ENCODE data around the gene ACADSB.

ACADSB gene

GRCh38 chr10:123008355-123009104, at the start of gene ACADSB, which contains the start of gene IKZF5:
Gene ACADSB, plus strand, starts transcription at chr10:123009006. Its CDS starts 24 bp downstream, at chr10:123009030.
Gene IKZF5, minus strand, starts transcription at chr10:123008795. Its CDS starts 10,170 bp downstream, at chr10:122998625.
- peak within 1 kb of the TSS; percentile 85 for H3K9ac ChIP-seq (ENCODE audit: low read depth, low read length)
- H3K4me3 ChIP-seq (ENCODE audit: low read depth, low read length), result peak within 1 kb of the TSS; percentile 90

GRCh38 chr10:122962405-122962804, 46.4 kb upstream of the ACADSB start:
- no peak overlapping the region for H3K4me3 ChIP-seq (ENCODE audit: low read depth, low read length)
- no peak overlapping the region for H3K9ac ChIP-seq (ENCODE audit: low read depth, low read length)
- no peaks in the 10 kb centered on the region for H3K27me3 ChIP-seq (ENCODE audit: control insufficient read depth, insufficient read depth, low read length)
- H3K9me3 ChIP-seq (ENCODE audit: control insufficient read depth, insufficient read depth, low read length), result no peaks in the 10 kb centered on the region
- no peaks in the 10 kb centered on the region for H3K36me3 ChIP-seq (ENCODE audit: control insufficient read depth, insufficient read depth, low read length)
- H3K4me1 ChIP-seq (ENCODE audit: control insufficient read depth, insufficient read depth, low read length), result no peaks in the 10 kb centered on the region

More at GRCh38 chr10:123008355-123009104, at the start of gene ACADSB, which contains the start of gene IKZF5:
- peaks cover 3% of the 10 kb centered on the region for H3K4me1 ChIP-seq (ENCODE audit: control insufficient read depth, insufficient read depth, low read length)
- peaks cover 22% of the 10 kb centered on the region for H3K27me3 ChIP-seq (ENCODE audit: control insufficient read depth, insufficient read depth, low read length)
- no peaks in the 10 kb centered on the region for H3K36me3 ChIP-seq (ENCODE audit: control insufficient read depth, insufficient read depth, low read length)
- H3K9me3 ChIP-seq (ENCODE audit: control insufficient read depth, insufficient read depth, low read length), result no peaks in the 10 kb centered on the region

GRCh38 chr10:122966879-122967278, 41.9 kb upstream of the ACADSB start:
- H3K4me1 ChIP-seq (ENCODE audit: control insufficient read depth, insufficient read depth, low read length), result no peaks in the 10 kb centered on the region
- H3K27me3 ChIP-seq (ENCODE audit: control insufficient read depth, insufficient read depth, low read length), result no peaks in the 10 kb centered on the region
- no peaks in the 10 kb centered on the region for H3K36me3 ChIP-seq (ENCODE audit: control insufficient read depth, insufficient read depth, low read length)
- H3K9ac ChIP-seq (ENCODE audit: low read depth, low read length), result no peak overlapping the region
- no peaks in the 10 kb centered on the region for H3K9me3 ChIP-seq (ENCODE audit: control insufficient read depth, insufficient read depth, low read length)
- H3K4me3 ChIP-seq (ENCODE audit: low read depth, low read length), result no peak overlapping the region

GRCh38 chr10:122968698-122969097, 40.1 kb upstream of the ACADSB start:
- no peaks in the 10 kb centered on the region for H3K4me1 ChIP-seq (ENCODE audit: control insufficient read depth, insufficient read depth, low read length)
- no peaks in the 10 kb centered on the region for H3K36me3 ChIP-seq (ENCODE audit: control insufficient read depth, insufficient read depth, low read length)
- no peaks in the 10 kb centered on the region for H3K27me3 ChIP-seq (ENCODE audit: control insufficient read depth, insufficient read depth, low read length)
- H3K9ac ChIP-seq (ENCODE audit: low read depth, low read length), result no peak overlapping the region
- H3K4me3 ChIP-seq (ENCODE audit: low read depth, low read length), result no peak overlapping the region
- H3K9me3 ChIP-seq (ENCODE audit: control insufficient read depth, insufficient read depth, low read length), result no peaks in the 10 kb centered on the region

- Histone ChIP-seq H3K4me3 (ENCODE audit: low read depth, low read length) (no peak overlapping the region), H3K9me3 (ENCODE audit: control insufficient read depth, insufficient read depth, low read length) (no peaks in the 10 kb centered on the region), H3K36me3 (ENCODE audit: control insufficient read depth, insufficient read depth, low read length) (no peaks in the 10 kb centered on the region), H3K9ac (ENCODE audit: low read depth, low read length) (no peak overlapping the region), H3K27me3 (ENCODE audit: control insufficient read depth, insufficient read depth, low read length) (peaks cover 2% of the 10 kb centered on the region), H3K4me1 (ENCODE audit: control insufficient read depth, insufficient read depth, low read length) (no peaks in the 10 kb centered on the region)
Observed at GRCh38 chr10:122974023-122974422, 34.8 kb upstream of the ACADSB start.

GRCh38 chr10:122974543-122975064, 34.2 kb upstream of the ACADSB start:
- Histone ChIP-seq H3K27me3 (ENCODE audit: control insufficient read depth, insufficient read depth, low read length) (peaks cover 2% of the 10 kb centered on the region), H3K4me1 (ENCODE audit: control insufficient read depth, insufficient read depth, low read length) (no peaks in the 10 kb centered on the region), H3K9ac (ENCODE audit: low read depth, low read length) (no peak overlapping the region), H3K9me3 (ENCODE audit: control insufficient read depth, insufficient read depth, low read length) (no peaks in the 10 kb centered on the region), H3K4me3 (ENCODE audit: low read depth, low read length) (no peak overlapping the region), H3K36me3 (ENCODE audit: control insufficient read depth, insufficient read depth, low read length) (no peaks in the 10 kb centered on the region)

- H3K4me3 ChIP-seq (ENCODE audit: low read depth, low read length), result peak within 1 kb of the TSS; percentile 86
- H3K36me3 ChIP-seq (ENCODE audit: control insufficient read depth, insufficient read depth, low read length), result peaks cover 2% of the 10 kb centered on the region
- peaks cover 11% of the 10 kb centered on the region for H3K4me1 ChIP-seq (ENCODE audit: control insufficient read depth, insufficient read depth, low read length)
- peaks cover 2% of the 10 kb centered on the region for H3K27me3 ChIP-seq (ENCODE audit: control insufficient read depth, insufficient read depth, low read length)
- H3K9me3 ChIP-seq (ENCODE audit: control insufficient read depth, insufficient read depth, low read length), result no peaks in the 10 kb centered on the region
- peak within 1 kb of the TSS; percentile 98 for H3K9ac ChIP-seq (ENCODE audit: low read depth, low read length)
Observed at GRCh38 chr10:122980209-122981065, 28.4 kb upstream of the ACADSB start, which contains the start of gene PSTK. Gene PSTK, plus strand, starts transcription at chr10:122980401. Its CDS starts 79 bp downstream, at chr10:122980480.

- no peak overlapping the region for H3K9ac ChIP-seq (ENCODE audit: low read depth, low read length)
- peaks cover 11% of the 10 kb centered on the region for H3K4me1 ChIP-seq (ENCODE audit: control insufficient read depth, insufficient read depth, low read length)
- peaks cover 2% of the 10 kb centered on the region for H3K36me3 ChIP-seq (ENCODE audit: control insufficient read depth, insufficient read depth, low read length)
- peaks cover 2% of the 10 kb centered on the region for H3K27me3 ChIP-seq (ENCODE audit: control insufficient read depth, insufficient read depth, low read length)
- no peaks in the 10 kb centered on the region for H3K9me3 ChIP-seq (ENCODE audit: control insufficient read depth, insufficient read depth, low read length)
- peak overlapping the region; percentile 86 for H3K4me3 ChIP-seq (ENCODE audit: low read depth, low read length)
Observed at GRCh38 chr10:122981066-122981464, 27.7 kb upstream of the ACADSB start.

GRCh38 chr10:122983898-122984297, 24.9 kb upstream of the ACADSB start:
- Histone ChIP-seq H3K36me3 (ENCODE audit: control insufficient read depth, insufficient read depth, low read length) (peaks cover 2% of the 10 kb centered on the region), H3K4me3 (ENCODE audit: low read depth, low read length) (no peak overlapping the region), H3K4me1 (ENCODE audit: control insufficient read depth, insufficient read depth, low read length) (peaks cover 11% of the 10 kb centered on the region), H3K9ac (ENCODE audit: low read depth, low read length) (no peak overlapping the region), H3K27me3 (ENCODE audit: control insufficient read depth, insufficient read depth, low read length) (no peaks in the 10 kb centered on the region), H3K9me3 (ENCODE audit: control insufficient read depth, insufficient read depth, low read length) (no peaks in the 10 kb centered on the region)

GRCh38 chr10:122984708-122985107, 24.1 kb upstream of the ACADSB start:
- Histone ChIP-seq H3K9me3 (ENCODE audit: control insufficient read depth, insufficient read depth, low read length) (no peaks in the 10 kb centered on the region), H3K36me3 (ENCODE audit: control insufficient read depth, insufficient read depth, low read length) (peaks cover 2% of the 10 kb centered on the region)

GRCh38 chr10:122986335-122986734, 22.5 kb upstream of the ACADSB start:
- H3K4me3 ChIP-seq (ENCODE audit: low read depth, low read length), result no peak overlapping the region
- no peaks in the 10 kb centered on the region for H3K36me3 ChIP-seq (ENCODE audit: control insufficient read depth, insufficient read depth, low read length)
- no peaks in the 10 kb centered on the region for H3K27me3 ChIP-seq (ENCODE audit: control insufficient read depth, insufficient read depth, low read length)
- peaks cover 2% of the 10 kb centered on the region for H3K4me1 ChIP-seq (ENCODE audit: control insufficient read depth, insufficient read depth, low read length)
- H3K9me3 ChIP-seq (ENCODE audit: control insufficient read depth, insufficient read depth, low read length), result no peaks in the 10 kb centered on the region
- no peak overlapping the region for H3K9ac ChIP-seq (ENCODE audit: low read depth, low read length)

More at GRCh38 chr10:122984708-122985107, 24.1 kb upstream of the ACADSB start:
- H3K4me1 ChIP-seq (ENCODE audit: control insufficient read depth, insufficient read depth, low read length), result peaks cover 11% of the 10 kb centered on the region
- H3K9ac ChIP-seq (ENCODE audit: low read depth, low read length), result no peak overlapping the region
- H3K27me3 ChIP-seq (ENCODE audit: control insufficient read depth, insufficient read depth, low read length), result no peaks in the 10 kb centered on the region
- H3K4me3 ChIP-seq (ENCODE audit: low read depth, low read length), result no peak overlapping the region
